Mesothelial cell of epicardium (in vitro differentiated cells): Measurements from ENCODE around the gene OSBPL2. TPM values are rescaled to one million over a fixed set of nuclear protein-coding genes. Genes with fewer than 3 reads are reported as not detected.

Experiments used
- DNase-seq, 2 experiments: peaks; one replicate each; pipeline ENCODE4 v3.0.0; 2021; ENCODE audit warnings: low spot score in 2 of 2; ENCODE audit not compliant: unreplicated experiment in 2 of 2
- H3K27ac Mint-ChIP-seq: 2 replicates; pipeline ENCODE4 v1.8.0; 2021; ENCODE audit warnings: mixed read lengths
- H3K27me3 Mint-ChIP-seq: 2 replicates; pipeline ENCODE4 v1.8.0; 2021; ENCODE audit warnings: low read depth, mixed read lengths
- H3K36me3 Mint-ChIP-seq: 2 replicates; pipeline ENCODE4 v1.8.0; 2021; ENCODE audit warnings: mixed read lengths
- H3K4me1 Mint-ChIP-seq: 2 replicates; pipeline ENCODE4 v1.8.0; 2021; ENCODE audit warnings: mixed read lengths
- H3K4me3 Mint-ChIP-seq: 2 replicates; pipeline ENCODE4 v1.8.0; 2021; ENCODE audit warnings: mild to moderate bottlenecking, moderate library complexity, mixed read lengths
- H3K9me3 Mint-ChIP-seq: 2 replicates; pipeline ENCODE4 v1.8.0; 2021; ENCODE audit warnings: mixed read lengths
- total RNA-seq: library from RNA; stranded (reverse); gene quantifications from 3 replicates; pipeline ENCODE4 v1.2.1, GENCODE V29; 2021
- TF ChIP-seq, protein P1 (sequence below): fragments of 200-600 bp; sonication (generic); IDR thresholded peaks from one replicate; pipeline ENCODE4 v1.5.0; 2021; ENCODE audit warnings: antibody characterized with exemption; ENCODE audit not compliant: unreplicated experiment

Gene OSBPL2
- 57.1 to 60.9 TPM (median 57.7 TPM) in 3 replicates for total RNA-seq

DNA sequence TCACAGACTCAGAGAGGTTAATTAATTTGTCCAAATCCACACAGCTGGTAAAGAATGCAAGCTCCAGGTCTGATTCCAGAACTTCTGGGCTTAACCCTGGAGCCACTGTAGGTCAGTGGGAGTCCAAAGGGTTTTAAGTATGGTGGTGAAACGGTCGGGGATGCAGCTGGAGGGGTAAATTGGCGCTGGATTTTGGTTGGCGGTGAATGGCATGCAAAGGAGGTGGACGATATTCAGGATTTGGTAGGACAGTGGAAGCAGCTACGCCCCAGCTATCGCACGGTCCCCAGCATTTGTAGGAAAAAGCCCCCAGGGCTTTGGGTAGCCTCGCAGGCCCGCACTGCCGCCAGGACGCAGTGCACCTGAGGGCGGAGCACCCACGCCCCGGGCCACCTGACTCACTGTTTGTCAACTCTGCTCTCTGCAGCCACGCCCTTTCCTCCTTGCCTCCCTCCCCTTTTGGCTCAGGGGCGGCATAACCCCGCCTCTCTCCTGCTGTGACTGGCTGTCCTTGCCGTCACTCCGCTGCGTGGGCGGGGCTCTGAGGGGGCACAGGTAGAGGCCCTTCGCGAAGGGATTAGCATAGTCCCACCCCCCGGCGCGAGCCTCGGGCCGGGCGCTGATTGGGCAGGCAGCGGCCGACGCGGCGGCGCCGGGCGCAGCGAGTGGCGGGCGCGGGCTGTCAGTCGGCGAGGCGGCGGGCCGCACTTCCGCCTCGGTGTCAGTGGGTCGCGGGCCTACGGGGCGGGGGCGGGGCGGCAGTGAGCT is at the start of gene OSBPL2:
OSBPL2 (plus strand) TSS at position 721 of the 768 bp plus-strand sequence. CDS start 17,664 bp downstream, outside the sequence.
- Mint-ChIP-seq H3K9me3 (no peaks in the 10 kb centered on the region), H3K4me3 (peak within 1 kb of the TSS; percentile 78), H3K36me3 (peaks cover 7% of the 10 kb centered on the region), H3K4me1 (peaks cover 15% of the 10 kb centered on the region), H3K27me3 (no peaks in the 10 kb centered on the region), H3K27ac (peak within 1 kb of the TSS; percentile 83)
- TF ChIP-seq, protein P1, sequence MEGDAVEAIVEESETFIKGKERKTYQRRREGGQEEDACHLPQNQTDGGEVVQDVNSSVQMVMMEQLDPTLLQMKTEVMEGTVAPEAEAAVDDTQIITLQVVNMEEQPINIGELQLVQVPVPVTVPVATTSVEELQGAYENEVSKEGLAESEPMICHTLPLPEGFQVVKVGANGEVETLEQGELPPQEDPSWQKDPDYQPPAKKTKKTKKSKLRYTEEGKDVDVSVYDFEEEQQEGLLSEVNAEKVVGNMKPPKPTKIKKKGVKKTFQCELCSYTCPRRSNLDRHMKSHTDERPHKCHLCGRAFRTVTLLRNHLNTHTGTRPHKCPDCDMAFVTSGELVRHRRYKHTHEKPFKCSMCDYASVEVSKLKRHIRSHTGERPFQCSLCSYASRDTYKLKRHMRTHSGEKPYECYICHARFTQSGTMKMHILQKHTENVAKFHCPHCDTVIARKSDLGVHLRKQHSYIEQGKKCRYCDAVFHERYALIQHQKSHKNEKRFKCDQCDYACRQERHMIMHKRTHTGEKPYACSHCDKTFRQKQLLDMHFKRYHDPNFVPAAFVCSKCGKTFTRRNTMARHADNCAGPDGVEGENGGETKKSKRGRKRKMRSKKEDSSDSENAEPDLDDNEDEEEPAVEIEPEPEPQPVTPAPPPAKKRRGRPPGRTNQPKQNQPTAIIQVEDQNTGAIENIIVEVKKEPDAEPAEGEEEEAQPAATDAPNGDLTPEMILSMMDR: no peak
- DNase-seq: peak; percentile 98 to 100

DNA sequence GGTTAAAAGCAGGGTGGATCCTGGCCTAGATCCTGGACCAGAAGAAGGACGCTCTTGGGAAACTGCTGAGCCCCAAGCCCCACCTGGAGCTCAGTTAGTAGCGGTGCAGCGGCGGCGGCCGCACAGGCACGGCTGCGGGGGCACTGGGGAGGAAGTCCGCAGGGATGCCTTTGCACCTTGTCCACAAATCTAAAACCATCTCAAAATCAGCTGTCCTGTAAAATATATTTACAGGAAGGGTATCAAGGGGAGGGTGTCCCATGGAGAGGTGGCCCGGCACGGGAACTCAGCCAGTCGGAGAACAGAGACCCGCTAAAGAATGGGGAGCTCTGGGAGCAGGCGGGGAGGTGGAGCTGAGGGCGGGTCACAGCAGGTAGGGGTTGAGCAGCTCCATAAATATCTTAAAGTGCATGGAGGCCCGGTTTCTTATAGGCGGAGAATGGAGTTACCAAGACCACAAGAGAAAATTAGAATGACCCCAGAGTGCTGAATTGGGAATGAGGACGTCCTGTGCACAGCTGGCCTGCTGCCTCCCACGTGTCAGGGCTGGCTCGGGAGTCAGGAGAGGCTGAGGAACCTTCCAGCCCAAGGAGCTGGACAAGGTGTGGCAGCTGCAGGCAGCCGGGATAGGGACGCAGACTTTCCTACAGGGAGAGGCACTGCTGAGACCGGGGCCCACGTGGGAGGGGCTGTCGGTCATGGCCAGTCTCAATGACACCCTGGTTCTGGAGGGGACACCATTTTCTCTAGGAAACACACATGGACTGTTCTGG is 47.5 kb upstream of the OSBPL2 start:
- Mint-ChIP-seq H3K4me1 (peaks cover 2% of the 10 kb centered on the region), H3K36me3 (peaks cover 9% of the 10 kb centered on the region), H3K9me3 (no peaks in the 10 kb centered on the region), H3K27ac (no peak overlapping the region), H3K4me3 (no peak overlapping the region), H3K27me3 (no peaks in the 10 kb centered on the region)
- TF ChIP-seq, protein P1: no peak
- DNase-seq: no peak

DNA sequence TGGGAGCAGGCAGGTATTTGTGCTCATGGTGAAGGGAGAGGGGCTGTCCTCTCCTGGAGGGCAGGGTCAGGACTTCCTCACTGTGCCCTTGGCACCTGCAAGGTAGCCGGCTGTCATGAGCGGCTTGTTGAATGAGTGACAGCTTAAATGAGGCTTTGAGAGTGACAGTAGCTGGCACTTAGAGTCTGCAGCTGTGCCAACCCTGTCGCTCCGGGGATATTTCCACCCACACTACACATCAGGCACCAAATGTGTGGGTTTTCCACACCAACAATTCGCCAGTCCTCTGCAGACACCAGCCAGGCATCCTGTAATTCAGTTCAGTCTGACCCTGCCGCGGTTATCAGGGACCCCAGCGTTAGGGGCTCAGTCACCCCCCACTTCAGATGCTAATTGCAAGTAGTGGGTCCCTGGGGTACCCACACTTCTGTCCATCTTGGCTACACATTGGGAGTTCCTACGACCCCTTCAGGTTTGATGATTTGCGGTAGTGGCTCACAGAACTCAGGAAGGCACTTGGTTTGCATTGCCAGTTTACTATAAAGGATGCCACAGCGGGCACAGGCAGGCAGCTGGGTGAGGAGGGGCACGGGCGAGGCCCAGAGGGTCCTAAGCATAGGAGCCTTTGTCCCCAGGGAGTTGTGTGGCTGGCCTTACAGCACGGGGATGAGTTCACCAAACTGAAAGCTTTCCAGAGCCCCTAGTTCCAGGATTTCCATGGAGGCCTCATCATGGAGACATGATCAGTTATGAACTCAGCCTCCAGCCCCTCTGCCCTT is 46.4 kb upstream of the OSBPL2 start:
- peaks cover 2% of the 10 kb centered on the region for H3K4me1 Mint-ChIP-seq
- H3K4me3 Mint-ChIP-seq: no peak overlapping the region
- DNase-seq: no peak

DNA sequence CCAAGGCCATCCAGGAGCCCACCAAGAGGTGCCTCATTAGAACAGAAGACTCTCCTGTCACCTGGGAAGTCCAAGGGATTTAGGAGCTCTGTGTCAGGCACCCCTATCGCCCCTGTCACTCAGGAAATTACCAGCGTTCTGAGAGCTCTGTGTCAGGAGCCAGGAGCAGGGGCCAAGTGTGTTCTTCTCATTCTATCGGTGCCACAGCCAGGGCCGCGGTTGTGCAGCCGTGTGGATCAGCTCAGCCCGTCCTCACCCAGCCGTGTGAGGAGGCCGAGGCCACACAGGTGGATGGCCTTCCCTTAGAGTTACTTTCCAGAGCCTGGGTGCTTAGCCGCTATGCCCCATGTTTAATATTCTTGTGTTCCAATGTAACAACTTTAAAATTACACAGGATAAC is 45.7 kb upstream of the OSBPL2 start:
- Mint-ChIP-seq H3K27me3 (no peaks in the 10 kb centered on the region), H3K9me3 (no peaks in the 10 kb centered on the region), H3K27ac (no peak overlapping the region), H3K4me1 (peaks cover 1% of the 10 kb centered on the region), H3K36me3 (peaks cover 9% of the 10 kb centered on the region), H3K4me3 (no peak overlapping the region)
- TF ChIP-seq, protein P1: no peak
- DNase-seq: no peak

More for the DNA sequence above, 46.4 kb upstream of the OSBPL2 start:
- H3K9me3 Mint-ChIP-seq: no peaks in the 10 kb centered on the region
- no peaks in the 10 kb centered on the region for H3K27me3 Mint-ChIP-seq
- H3K27ac Mint-ChIP-seq: no peak overlapping the region
- TF ChIP-seq, protein P1: no peak
- peaks cover 9% of the 10 kb centered on the region for H3K36me3 Mint-ChIP-seq
